ENCODE results near the gene SYNGR4. TPM values are rescaled to one million over a fixed set of nuclear protein-coding genes. Genes with fewer than 3 reads are reported as not detected.

SYNGR4 gene
- total RNA-seq, 4 donors from 2014 or later = not detected

DNA sequence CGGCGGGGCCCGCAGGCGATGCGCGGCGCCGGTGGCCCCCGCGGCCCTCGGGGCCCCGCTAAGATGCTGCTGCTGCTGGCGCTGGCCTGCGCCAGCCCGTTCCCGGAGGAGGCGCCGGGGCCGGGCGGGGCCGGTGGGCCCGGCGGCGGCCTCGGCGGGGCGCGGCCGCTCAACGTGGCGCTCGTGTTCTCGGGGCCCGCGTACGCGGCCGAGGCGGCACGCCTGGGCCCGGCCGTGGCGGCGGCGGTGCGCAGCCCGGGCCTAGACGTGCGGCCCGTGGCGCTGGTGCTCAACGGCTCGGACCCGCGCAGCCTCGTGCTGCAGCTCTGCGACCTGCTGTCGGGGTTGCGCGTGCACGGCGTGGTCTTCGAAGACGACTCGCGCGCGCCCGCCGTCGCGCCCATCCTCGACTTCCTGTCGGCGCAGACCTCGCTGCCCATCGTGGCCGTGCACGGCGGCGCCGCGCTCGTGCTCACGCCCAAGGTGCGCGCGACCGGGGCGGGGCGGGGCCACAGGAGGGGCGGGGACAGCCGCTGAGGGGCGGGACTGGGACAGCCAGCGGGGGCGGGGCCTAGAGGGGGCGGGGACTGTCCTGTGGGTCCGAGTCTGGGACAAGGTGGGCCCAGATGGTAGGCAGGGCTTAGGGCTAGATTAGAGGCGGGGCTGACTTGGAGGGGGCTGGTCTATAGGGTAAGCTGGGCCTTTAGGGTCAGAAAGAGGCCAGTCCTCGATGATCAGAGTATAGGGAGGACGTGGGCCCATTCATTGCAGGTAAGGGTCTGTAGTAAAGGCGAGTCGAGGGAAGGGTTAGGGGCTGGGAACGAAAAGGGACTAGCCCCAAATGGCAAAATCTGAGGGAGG is 34.4 kb downstream of the SYNGR4 start:
- Histone ChIP-seq H3K9me3 (no peaks in the 10 kb centered on the region), H3K36me3 (no peaks in the 10 kb centered on the region), H3K27ac (peak overlapping the region; percentile 24 to 52 (median 37)), H3K4me3 (peak overlapping the region in 3 of 4 donors; percentile 23 to 49 (median 39)), H3K27me3 (peaks cover 46% of the 10 kb centered on the region), H3K4me1 (peaks cover 4 to 28% (median 24%) of the 10 kb centered on the region in 4 donors)
- TF ChIP-seq POLR2AphosphoS5 (IDR thresholded peaks at IDR 0.05) (peak in 2 of 3 donors; percentile 43 to 68), EP300 (IDR thresholded peaks at IDR 0.05; ENCODE audit: low read depth) (no peak)
- 18% methylated on average over 30 of the region's 104 CpGs; no CpG with 5 or more reads in 1 of the 2 donors for WGBS, 2 donors (ENCODE audit: low coverage in 1 of 2)
- intact Hi-C loops (cut with DNase I; ENCODE audit: low total_unique reads) = no loop called here
- in situ Hi-C loops (cut with MboI; ENCODE audit: low pct_ligation_motif_present in 1 of 4, low pct_unique_long_range_greater_than_20kb in 1 of 4, low sequenced_read_pairs in 3 of 4) = no loop called here
- DNase-seq = peak; percentile 88

DNA sequence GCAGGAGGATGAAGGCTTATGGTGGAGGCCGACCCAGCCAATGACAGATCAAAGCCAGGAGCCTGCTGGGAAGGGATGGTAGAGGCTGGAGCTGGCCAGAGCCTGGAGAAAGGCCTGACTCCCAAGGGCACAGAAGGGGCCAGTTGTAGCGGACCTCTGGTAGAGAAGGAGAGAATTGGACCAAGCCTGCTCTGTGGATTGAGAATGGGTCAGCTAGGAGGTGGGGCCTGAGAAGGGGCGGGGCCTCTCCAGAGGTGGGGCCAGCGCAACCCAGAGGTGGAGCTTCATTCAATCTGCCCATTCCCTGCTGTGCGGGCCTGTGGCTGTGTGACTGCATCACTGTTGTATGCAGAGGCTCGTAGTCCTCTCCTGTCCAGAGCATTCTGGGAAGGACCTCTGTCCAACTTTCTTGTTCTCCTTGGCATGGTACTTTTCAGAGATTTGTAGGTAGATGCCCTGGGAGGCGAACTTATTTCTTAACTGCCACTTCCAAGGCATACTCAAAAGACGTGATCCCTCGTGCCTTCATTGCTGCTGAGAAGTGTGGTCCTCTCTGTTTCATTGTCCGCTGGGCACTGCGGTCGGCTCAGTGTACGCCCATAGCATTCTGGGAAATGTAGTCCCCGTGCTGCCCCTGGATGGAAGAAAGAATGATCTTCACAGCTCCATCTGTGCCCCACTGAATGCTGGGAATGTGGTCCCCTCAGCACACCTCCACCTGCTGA is 36.0 kb downstream of the SYNGR4 start:
- peaks cover 4 to 16% (median 11%) of the 10 kb centered on the region in 4 donors for H3K4me1 ChIP-seq
- in situ Hi-C loops (cut with MboI; ENCODE audit: low pct_ligation_motif_present in 1 of 4, low pct_unique_long_range_greater_than_20kb in 1 of 4, low sequenced_read_pairs in 3 of 4) = no loop called here
- peak overlapping the region in 3 of 4 donors; percentile 14 to 56 (median 34) for H3K27ac ChIP-seq
- peak overlapping the region in 1 of 4 donors; percentile 7 for H3K4me3 ChIP-seq
- WGBS, 2 donors (ENCODE audit: low coverage in 1 of 2) = 38 to 86% methylated on average over 1 to 14 of the region's 14 CpGs
- peaks cover 30% of the 10 kb centered on the region for H3K27me3 ChIP-seq
- intact Hi-C loops (cut with DNase I; ENCODE audit: low total_unique reads) = no loop called here
- TF ChIP-seq EP300 (IDR thresholded peaks at IDR 0.05; ENCODE audit: low read depth) = no peak
- TF ChIP-seq POLR2AphosphoS5 (IDR thresholded peaks at IDR 0.05) = no peak
- TF ChIP-seq CTCF (IDR thresholded peaks at IDR 0.05) = no peak
- no peak for TF ChIP-seq POLR2A (IDR thresholded peaks at IDR 0.05)
- H3K9me3 ChIP-seq = no peaks in the 10 kb centered on the region
- peak; percentile 60 for DNase-seq
- no peaks in the 10 kb centered on the region for H3K36me3 ChIP-seq

GRCh38 chr19:48401287-48401686 is 37.1 kb downstream of the SYNGR4 start:
- Histone ChIP-seq H3K4me3 (no peak overlapping the region), H3K9me3 (no peaks in the 10 kb centered on the region), H3K27ac (no peak overlapping the region), H3K36me3 (no peaks in the 10 kb centered on the region), H3K4me1 (peaks cover 4 to 16% (median 11%) of the 10 kb centered on the region in 4 donors), H3K27me3 (peaks cover 29% of the 10 kb centered on the region)
- TF ChIP-seq EP300 (IDR thresholded peaks at IDR 0.05; ENCODE audit: low read depth) = no peak
- no peak for TF ChIP-seq CTCF (IDR thresholded peaks at IDR 0.05)
- no peak for TF ChIP-seq POLR2AphosphoS5 (IDR thresholded peaks at IDR 0.05)
- TF ChIP-seq POLR2A (IDR thresholded peaks at IDR 0.05) = no peak
- DNase-seq = no peak
- WGBS, 2 donors (ENCODE audit: low coverage in 1 of 2) = 73 to 77% methylated on average over 5 of the region's 5 CpGs
- in situ Hi-C loops (cut with MboI; ENCODE audit: low pct_ligation_motif_present in 1 of 4, low pct_unique_long_range_greater_than_20kb in 1 of 4, low sequenced_read_pairs in 3 of 4) (no loop called here), intact Hi-C loops (cut with DNase I; ENCODE audit: low total_unique reads) (no loop called here)

DNA sequence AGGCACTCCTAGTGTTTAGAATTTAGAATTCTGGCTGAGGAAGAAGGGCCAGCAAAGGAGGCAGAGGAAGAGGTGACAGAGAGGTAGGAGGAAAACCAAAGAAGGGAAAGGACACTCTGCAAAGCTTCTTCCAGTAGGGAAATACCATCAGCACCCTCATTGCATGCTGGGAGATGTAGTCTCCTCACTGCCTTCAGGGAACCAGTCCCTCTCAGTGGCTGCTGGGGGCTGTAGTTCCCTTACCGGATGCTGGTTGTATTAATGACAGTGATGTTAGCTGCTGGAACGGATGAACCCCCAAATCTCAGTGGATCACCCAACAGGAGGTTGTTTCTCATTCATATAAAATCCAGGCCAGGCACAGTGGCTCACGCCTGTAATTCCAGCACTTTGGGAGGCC is 39.4 kb downstream of the SYNGR4 start:
- H3K27ac ChIP-seq = no peak overlapping the region
- in situ Hi-C loops (cut with MboI; ENCODE audit: low pct_ligation_motif_present in 1 of 4, low pct_unique_long_range_greater_than_20kb in 1 of 4, low sequenced_read_pairs in 3 of 4) (no loop called here), intact Hi-C loops (cut with DNase I; ENCODE audit: low total_unique reads) (no loop called here)
- H3K9me3 ChIP-seq = no peaks in the 10 kb centered on the region
- peak; percentile 60 for DNase-seq
- H3K27me3 ChIP-seq = peaks cover 19% of the 10 kb centered on the region
- H3K36me3 ChIP-seq = no peaks in the 10 kb centered on the region
- WGBS, 2 donors (ENCODE audit: low coverage in 1 of 2) = 37% methylated on average over 3 of the region's 3 CpGs; no CpG with 5 or more reads in 1 of the 2 donors
- H3K4me3 ChIP-seq = no peak overlapping the region
- peaks cover 0 to 6% (median 0%) of the 10 kb centered on the region in 4 donors for H3K4me1 ChIP-seq
- TF ChIP-seq EP300 (IDR thresholded peaks at IDR 0.05; ENCODE audit: low read depth) (no peak), CTCF (IDR thresholded peaks at IDR 0.05) (no peak), POLR2AphosphoS5 (IDR thresholded peaks at IDR 0.05) (no peak), POLR2A (IDR thresholded peaks at IDR 0.05) (no peak)

Data from transverse colon (tissue), 4 donors.